ENCODE data around the gene PPT2.

DNA sequence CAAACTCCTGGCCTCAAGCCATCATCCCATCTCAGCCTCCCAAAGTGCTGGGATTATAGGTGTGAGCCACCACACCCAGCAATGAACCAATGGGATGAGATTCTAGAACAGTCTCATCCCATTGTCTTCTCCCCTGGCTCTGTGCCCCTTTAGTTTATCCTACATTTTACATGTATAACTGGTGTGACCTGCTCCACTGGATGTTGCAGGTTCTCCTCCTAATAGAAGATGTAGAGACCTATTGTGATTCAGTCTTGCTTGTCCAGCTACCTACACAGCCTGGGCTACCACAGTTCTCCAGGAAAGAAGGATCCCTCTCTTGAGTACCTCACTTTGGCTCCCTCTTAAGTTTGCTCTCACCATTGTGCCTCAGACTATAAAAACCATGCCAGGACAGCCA is 21.8 kb upstream of the PPT2 start:
- TF ChIP-seq, protein P1, sequence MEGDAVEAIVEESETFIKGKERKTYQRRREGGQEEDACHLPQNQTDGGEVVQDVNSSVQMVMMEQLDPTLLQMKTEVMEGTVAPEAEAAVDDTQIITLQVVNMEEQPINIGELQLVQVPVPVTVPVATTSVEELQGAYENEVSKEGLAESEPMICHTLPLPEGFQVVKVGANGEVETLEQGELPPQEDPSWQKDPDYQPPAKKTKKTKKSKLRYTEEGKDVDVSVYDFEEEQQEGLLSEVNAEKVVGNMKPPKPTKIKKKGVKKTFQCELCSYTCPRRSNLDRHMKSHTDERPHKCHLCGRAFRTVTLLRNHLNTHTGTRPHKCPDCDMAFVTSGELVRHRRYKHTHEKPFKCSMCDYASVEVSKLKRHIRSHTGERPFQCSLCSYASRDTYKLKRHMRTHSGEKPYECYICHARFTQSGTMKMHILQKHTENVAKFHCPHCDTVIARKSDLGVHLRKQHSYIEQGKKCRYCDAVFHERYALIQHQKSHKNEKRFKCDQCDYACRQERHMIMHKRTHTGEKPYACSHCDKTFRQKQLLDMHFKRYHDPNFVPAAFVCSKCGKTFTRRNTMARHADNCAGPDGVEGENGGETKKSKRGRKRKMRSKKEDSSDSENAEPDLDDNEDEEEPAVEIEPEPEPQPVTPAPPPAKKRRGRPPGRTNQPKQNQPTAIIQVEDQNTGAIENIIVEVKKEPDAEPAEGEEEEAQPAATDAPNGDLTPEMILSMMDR (IDR thresholded peaks at IDR 0.05; ENCODE audit: poor library complexity) = no peak
- TF ChIP-seq EZH2 (IDR thresholded peaks at IDR 0.05; ENCODE audit: borderline replicate concordance) (no peak), EZH2phosphoT487 (IDR thresholded peaks at IDR 0.05; ENCODE audit: low read depth, severe bottlenecking, unreplicated experiment) (no peak)
